SK-N-DZ (cell line): Measurements from ENCODE around the gene AMPD2.
"Not testable (repeated sequence)": the region's sequence is repeated elsewhere in the genome, so short reads cannot be mapped to it uniquely, and the experiment has no call there.

Experiments used
- DNase-seq: peaks from one replicate; pipeline ENCODE4 v3.0.0-alpha.2; 2015; ENCODE audit warnings: low spot score
- small RNA-seq, 2 experiments: library from RNA; depleted of rRNA; stranded (forward); fragments of <200 nt; gene quantifications; one replicate each; pipeline ENCODE3, GENCODE V24; 2014

Gene AMPD2

DNA sequence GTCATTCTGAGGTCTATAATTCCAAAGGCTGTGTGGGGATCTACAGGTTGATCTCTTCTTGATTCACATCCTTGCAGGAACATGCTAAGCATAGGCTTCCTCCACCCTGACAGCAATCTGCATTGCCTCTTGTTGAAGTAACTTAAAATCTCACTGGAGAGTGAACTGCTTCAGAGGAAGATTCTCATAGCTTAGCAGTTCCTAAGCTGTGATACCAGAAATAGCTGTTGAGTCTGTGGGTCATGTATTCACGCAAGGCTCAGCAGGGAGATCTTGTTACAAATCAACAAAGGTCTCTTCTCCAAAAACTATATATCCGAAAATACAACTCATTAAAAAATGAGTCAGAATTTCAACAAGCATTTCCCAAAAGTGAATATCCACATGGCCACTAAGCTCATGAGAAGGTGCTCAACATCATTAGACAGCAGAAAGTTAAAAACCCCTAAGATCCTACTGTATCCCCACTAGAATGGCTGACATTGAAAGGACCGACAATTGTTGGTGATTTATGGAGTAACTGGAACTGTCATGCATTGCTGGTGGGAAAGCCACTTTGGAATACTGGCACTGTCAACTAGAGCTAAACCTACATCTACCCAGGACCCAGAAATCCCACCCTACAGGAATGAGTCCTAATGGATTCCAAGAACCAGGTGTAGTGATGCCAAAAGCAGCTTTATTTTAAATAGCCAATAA, 57.2 kb downstream of the AMPD2 start:
- not testable (repeated sequence) for DNase-seq

DNA sequence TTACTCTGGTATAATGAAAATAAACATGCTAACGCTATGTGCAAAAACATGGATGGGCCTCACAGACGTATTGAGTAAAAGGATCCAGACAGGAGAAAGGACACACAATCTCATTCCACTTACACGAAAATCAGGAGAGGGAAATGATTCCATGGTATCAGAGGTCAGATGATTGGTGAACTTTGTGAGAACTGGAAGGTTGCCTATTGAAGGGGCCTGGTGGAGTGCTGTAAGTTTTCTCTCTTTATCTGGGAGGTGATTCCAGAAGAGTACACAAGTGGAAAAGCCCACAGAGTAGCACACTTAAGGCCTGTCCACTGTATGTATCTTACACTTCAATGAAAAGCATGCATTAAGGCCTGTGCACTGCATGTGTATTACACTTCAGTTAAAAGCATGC, 57.8 kb downstream of the AMPD2 start:
- no peak for DNase-seq

- not testable (repeated sequence) for DNase-seq
Measured at GRCh38 chr1:109678637-109679036, 59.0 kb downstream of the AMPD2 start.

Small RNAs within 50 kb of the gene (small RNA-seq; reads per million reads assigned to genes)
- gene RNU6V = 0 to 0.13 reads per million in 2 experiments
